Astrocyte (in vitro differentiated cells and primary cell): ENCODE measurements around the gene ATXN1. TPM values are rescaled to one million over a fixed set of nuclear protein-coding genes. Genes with fewer than 3 reads are reported as not detected.

Experiments used
- DNase-seq: peaks from one replicate; pipeline ENCODE4 v3.0.0-alpha.2; 2010; ENCODE audit warnings: low read depth
- FAIRE-seq: peaks from 2 replicates; lab custom pipeline; 2011; peaks lifted over from hg19 to GRCh38; lab: Jason Lieb, UNC
- H2AFZ ChIP-seq: 2 replicates; pipeline ENCODE4 v1.6.0; 2012; ENCODE audit warnings: low read depth, low read length, inconsistent platforms
- H3K27ac ChIP-seq: 2 replicates; pipeline ENCODE4 v1.5.1; 2011; ENCODE audit warnings: low read depth, low read length, inconsistent platforms
- H3K27me3 ChIP-seq: 2 replicates; pipeline ENCODE4 v1.6.0; 2011; ENCODE audit warnings: low read length, inconsistent platforms; ENCODE audit not compliant: insufficient read depth
- H3K36me3 ChIP-seq: 2 replicates; pipeline ENCODE4 v1.5.1; 2011; ENCODE audit warnings: low read length, inconsistent platforms; ENCODE audit not compliant: insufficient read depth
- H3K4me1 ChIP-seq: 2 replicates; pipeline ENCODE4 v1.5.1; 2011; ENCODE audit warnings: low read length, inconsistent platforms; ENCODE audit not compliant: insufficient read depth
- H3K4me2 ChIP-seq: 2 replicates; pipeline ENCODE4 v1.6.0; 2012; ENCODE audit warnings: low read length, inconsistent platforms
- H3K4me3 ChIP-seq: 2 replicates; pipeline ENCODE4 v1.5.1; 2011; ENCODE audit warnings: low read depth, mild to moderate bottlenecking, low read length, inconsistent platforms; ENCODE audit not compliant: insufficient read depth
- H3K79me2 ChIP-seq: 2 replicates; pipeline ENCODE4 v1.6.0; 2012; ENCODE audit warnings: mild to moderate bottlenecking, low read length, inconsistent platforms; ENCODE audit not compliant: insufficient read depth
- H3K9ac ChIP-seq: 2 replicates; pipeline ENCODE4 v1.6.0; 2012; ENCODE audit warnings: mild to moderate bottlenecking, low read length, inconsistent platforms
- H3K9me3 ChIP-seq: 2 replicates; pipeline ENCODE4 v1.5.1; 2012; ENCODE audit warnings: low read depth, mild to moderate bottlenecking, low read length, inconsistent platforms; ENCODE audit not compliant: insufficient read depth
- H4K20me1 ChIP-seq: 2 replicates; pipeline ENCODE4 v1.6.0; 2012; ENCODE audit warnings: low read length, inconsistent platforms; ENCODE audit not compliant: insufficient read depth
- H3K27ac Mint-ChIP-seq: one replicate; pipeline ENCODE4 v1.8.0; 2021; ENCODE audit warnings: mild to moderate bottlenecking, mixed read lengths; ENCODE audit not compliant: unreplicated experiment
- H3K27me3 Mint-ChIP-seq: one replicate; pipeline ENCODE4 v1.8.0; 2021; ENCODE audit warnings: low read depth, mixed read lengths; ENCODE audit not compliant: unreplicated experiment
- H3K36me3 Mint-ChIP-seq: one replicate; pipeline ENCODE4 v1.8.0; 2021; ENCODE audit warnings: low read depth, mixed read lengths; ENCODE audit not compliant: unreplicated experiment
- H3K4me1 Mint-ChIP-seq: one replicate; pipeline ENCODE4 v1.8.0; 2021; ENCODE audit warnings: low read depth, mixed read lengths; ENCODE audit not compliant: unreplicated experiment
- H3K4me3 Mint-ChIP-seq: one replicate; pipeline ENCODE4 v1.8.0; 2021; ENCODE audit warnings: mild to moderate bottlenecking, moderate library complexity, mixed read lengths; ENCODE audit not compliant: unreplicated experiment
- H3K9me3 Mint-ChIP-seq: one replicate; pipeline ENCODE4 v1.8.0; 2021; ENCODE audit warnings: mild to moderate bottlenecking, mixed read lengths; ENCODE audit not compliant: unreplicated experiment
- CTCF ChIP-seq: IDR thresholded peaks from 2 replicates; pipeline ENCODE4 v1.5.1; 2011; ENCODE audit warnings: low read depth, mild to moderate bottlenecking, inconsistent platforms, low read length, moderate library complexity; ENCODE audit not compliant: insufficient read depth
- EZH2 ChIP-seq: IDR thresholded peaks from 2 replicates; pipeline ENCODE4 v1.6.1; 2012; ENCODE audit warnings: mild to moderate bottlenecking, low read length, inconsistent platforms; ENCODE audit not compliant: insufficient read depth
- total RNA-seq: library from RNA; stranded (reverse); gene quantifications from 2 replicates; pipeline ENCODE4 v1.2.1, GENCODE V29; 2021

Gene ATXN1
- total RNA-seq, 1 donor from 2014 or later: 70.9 TPM

GRCh38 chr6:16412171-16412570 is 349.1 kb downstream of the ATXN1 start:
- no peak overlapping the region for H3K4me3 Mint-ChIP-seq
- TF ChIP-seq CTCF (no peak), EZH2 (no peak)
- H3K4me2 ChIP-seq: no peak overlapping the region
- H3K9ac ChIP-seq: no peak overlapping the region
- no peaks in the 10 kb centered on the region for H3K36me3 Mint-ChIP-seq
- H3K79me2 ChIP-seq: peaks cover 2% of the 10 kb centered on the region
- no peaks in the 10 kb centered on the region for H4K20me1 ChIP-seq
- H3K9me3 ChIP-seq: no peaks in the 10 kb centered on the region
- H3K36me3 ChIP-seq: peaks cover 6% of the 10 kb centered on the region
- no peaks in the 10 kb centered on the region for H3K27me3 Mint-ChIP-seq
- H3K4me1 Mint-ChIP-seq: peaks cover 15% of the 10 kb centered on the region
- no peaks in the 10 kb centered on the region for H3K27me3 ChIP-seq
- FAIRE-seq (no peak), DNase-seq (no peak)
- H3K27ac ChIP-seq: no peak overlapping the region
- H3K4me3 ChIP-seq: no peak overlapping the region
- no peak overlapping the region for H2AFZ ChIP-seq
- H3K9me3 Mint-ChIP-seq: no peaks in the 10 kb centered on the region
- H3K4me1 ChIP-seq: peaks cover 17% of the 10 kb centered on the region
- H3K27ac Mint-ChIP-seq: no peak overlapping the region

GRCh38 chr6:16409531-16410441 is 351.5 kb downstream of the ATXN1 start:
- Histone ChIP-seq H3K4me3 (no peak overlapping the region), H3K4me2 (peak overlapping the region; percentile 6), H4K20me1 (no peaks in the 10 kb centered on the region), H3K79me2 (no peaks in the 10 kb centered on the region), H2AFZ (no peak overlapping the region), H3K9me3 (no peaks in the 10 kb centered on the region), H3K4me1 (peaks cover 17% of the 10 kb centered on the region), H3K27me3 (no peaks in the 10 kb centered on the region), H3K36me3 (peaks cover 6% of the 10 kb centered on the region), H3K9ac (no peak overlapping the region), H3K27ac (no peak overlapping the region)
- H3K4me3 Mint-ChIP-seq: no peak overlapping the region
- peak; percentile 27 for DNase-seq
- peaks cover 23% of the 10 kb centered on the region for H3K4me1 Mint-ChIP-seq
- H3K9me3 Mint-ChIP-seq: no peaks in the 10 kb centered on the region
- TF ChIP-seq EZH2 (no peak), CTCF (peak; percentile 83)
- H3K27ac Mint-ChIP-seq: no peak overlapping the region
- peaks cover 2% of the 10 kb centered on the region for H3K36me3 Mint-ChIP-seq
- no peaks in the 10 kb centered on the region for H3K27me3 Mint-ChIP-seq
- no peak for FAIRE-seq

DNA sequence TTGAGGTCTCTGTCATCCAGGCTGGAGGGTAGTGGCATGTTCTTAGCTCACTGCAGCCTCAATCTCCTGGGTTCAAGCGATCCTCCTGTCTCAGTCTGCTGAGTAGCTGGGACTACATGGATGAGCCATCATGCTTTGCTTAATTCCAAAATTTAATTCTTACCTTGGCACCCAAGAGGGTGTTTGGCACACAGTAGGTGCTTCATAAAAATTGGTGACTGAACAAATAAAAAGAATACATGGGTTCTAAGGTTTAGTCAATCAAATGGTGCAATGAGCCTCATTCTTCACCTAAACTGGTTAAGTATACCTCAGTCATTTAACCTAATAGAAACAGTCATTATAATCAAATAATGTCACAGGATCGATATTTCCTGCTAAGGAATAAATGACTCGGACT is 352.5 kb downstream of the ATXN1 start:
- no peak overlapping the region for H3K27ac Mint-ChIP-seq
- H3K9me3 Mint-ChIP-seq: no peaks in the 10 kb centered on the region
- peaks cover 19% of the 10 kb centered on the region for H3K4me1 Mint-ChIP-seq
- Histone ChIP-seq H2AFZ (no peak overlapping the region), H3K4me2 (no peak overlapping the region), H3K79me2 (no peaks in the 10 kb centered on the region), H3K4me1 (peaks cover 8% of the 10 kb centered on the region), H3K9ac (no peak overlapping the region), H4K20me1 (no peaks in the 10 kb centered on the region), H3K36me3 (peaks cover 6% of the 10 kb centered on the region), H3K4me3 (no peak overlapping the region), H3K9me3 (no peaks in the 10 kb centered on the region), H3K27me3 (no peaks in the 10 kb centered on the region), H3K27ac (no peak overlapping the region)
- peaks cover 2% of the 10 kb centered on the region for H3K36me3 Mint-ChIP-seq
- no peak overlapping the region for H3K4me3 Mint-ChIP-seq
- TF ChIP-seq CTCF (no peak), EZH2 (no peak)
- H3K27me3 Mint-ChIP-seq: no peaks in the 10 kb centered on the region
- FAIRE-seq (no peak), DNase-seq (no peak)
